HG03378 (cell line): Measurements from ENCODE around the gene IL15.

Source experiments
- ATAC-seq: cut with Tn5 transposase; IDR thresholded peaks from one replicate; pipeline ENCODE4 v1.9.1; 2021; ENCODE audit warnings: mild to moderate bottlenecking, moderate library complexity; ENCODE audit not compliant: unreplicated experiment

Gene IL15

DNA sequence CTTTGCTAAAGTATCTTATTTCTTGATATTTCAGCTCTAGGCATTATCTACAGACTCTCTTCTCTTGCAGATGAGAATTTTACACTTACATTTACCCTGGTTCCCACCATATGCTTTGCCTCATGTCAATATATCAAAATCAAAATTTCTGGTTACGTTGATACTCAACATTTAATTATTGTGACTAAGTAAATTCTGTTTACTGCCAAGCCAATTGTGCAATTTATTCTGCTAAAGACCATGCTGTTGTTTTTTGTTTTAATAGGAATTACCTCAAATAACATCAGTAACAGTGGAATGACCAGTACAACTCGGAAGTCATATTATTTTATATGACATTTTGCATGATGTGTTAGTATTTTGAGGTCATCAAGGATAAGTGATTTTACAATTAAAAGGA lies 125.5 kb downstream of the IL15 start:
- no peak for ATAC-seq

DNA sequence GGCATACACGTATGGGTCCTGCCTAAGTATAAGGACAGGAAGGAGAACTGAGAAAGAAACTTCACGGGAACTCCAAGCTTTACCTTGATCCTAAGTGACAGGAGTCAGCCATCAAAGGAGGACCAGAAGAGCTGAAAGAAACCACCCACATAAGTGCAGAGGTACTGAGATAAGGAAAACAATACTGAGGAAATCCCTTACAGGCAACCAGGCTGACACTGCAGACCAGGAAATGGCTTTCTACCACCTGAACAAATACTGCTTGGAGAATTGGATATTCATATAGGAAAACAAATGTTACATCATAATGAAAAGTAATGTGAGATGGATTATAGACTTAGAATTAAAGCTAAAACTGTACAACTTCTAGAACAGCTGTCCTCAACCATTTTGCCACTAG lies 127.0 kb downstream of the IL15 start:
- no peak for ATAC-seq

DNA sequence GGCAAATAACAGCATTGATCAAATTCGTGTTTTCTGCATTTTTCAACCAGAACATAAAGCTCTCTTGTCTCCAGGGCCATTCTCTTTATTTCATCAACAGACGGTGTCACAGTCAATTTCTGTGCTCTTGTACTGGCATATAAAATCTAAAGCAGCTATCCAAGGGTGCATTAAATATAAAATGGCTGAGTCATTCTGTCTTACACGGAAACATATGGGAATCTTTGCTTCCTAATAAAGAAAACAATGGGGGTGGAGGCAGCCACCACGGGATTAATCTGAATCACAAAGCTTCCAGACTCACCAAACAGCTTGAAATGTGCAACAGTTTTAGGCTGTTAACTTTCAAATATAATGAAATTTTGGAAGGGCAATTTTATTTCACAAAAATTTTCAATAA lies 132.6 kb downstream of the IL15 start:
- ATAC-seq: no peak

DNA sequence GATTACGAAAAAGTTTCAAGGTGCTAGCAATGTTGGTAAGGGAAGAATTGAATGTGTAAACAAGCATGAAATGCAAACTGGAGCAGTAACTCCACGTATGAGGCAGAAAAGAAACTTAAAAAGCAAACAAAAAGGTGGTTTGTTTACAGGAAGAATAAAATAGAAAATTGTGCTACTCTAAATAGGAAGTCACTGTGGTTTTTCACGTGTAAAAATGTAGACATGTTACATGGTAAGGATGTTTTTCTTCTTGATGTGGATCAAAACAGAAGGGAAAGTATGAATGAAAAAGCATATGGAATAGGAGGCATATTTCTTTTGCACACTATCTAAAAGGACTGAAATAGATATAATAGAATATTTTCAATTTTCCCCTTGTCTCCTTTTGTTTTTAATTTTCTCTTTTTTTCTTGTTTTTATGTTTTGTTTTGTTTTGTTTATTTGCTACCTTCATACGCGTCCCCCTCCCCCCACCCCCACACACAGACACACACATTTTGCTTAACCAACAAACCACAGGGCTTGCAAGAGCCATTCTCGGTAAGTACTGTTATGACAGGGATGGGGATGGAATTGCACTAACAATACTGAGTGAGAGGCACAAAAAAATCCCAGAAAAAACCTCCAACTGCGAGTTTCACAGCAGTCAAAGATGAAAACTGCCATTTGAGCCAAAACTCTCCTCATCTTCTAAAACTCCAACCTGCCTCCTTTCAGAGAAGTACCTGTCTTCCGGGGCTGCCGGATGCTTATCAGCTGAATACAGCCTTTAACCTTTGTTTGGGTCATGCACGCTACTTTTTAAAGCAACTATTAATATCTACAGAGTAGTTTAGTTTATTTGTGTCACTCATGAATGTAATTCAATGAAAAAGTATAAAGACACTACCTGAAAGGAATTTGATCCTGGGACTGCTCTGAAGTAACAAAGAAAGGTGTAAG lies 135.8 kb downstream of the IL15 start:
- ATAC-seq: peak; percentile 68

DNA sequence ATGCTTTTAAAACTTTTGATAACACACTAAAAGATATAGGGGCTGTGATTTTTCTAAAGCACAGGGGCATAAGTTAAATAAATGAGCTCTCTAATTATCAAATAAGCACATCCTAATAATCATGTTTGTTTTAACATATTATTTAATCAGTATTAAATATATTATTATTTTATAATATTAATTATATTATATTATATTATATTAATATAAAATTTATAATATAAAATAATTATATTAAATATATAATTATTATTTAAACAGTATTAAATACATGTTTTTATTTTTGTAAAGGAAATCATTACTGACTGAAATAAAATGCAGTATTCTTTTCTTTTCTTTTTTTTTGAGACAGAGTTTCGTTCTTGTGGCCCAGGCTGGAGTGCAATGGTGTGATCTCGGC lies 136.5 kb downstream of the IL15 start:
- no peak for ATAC-seq

- ATAC-seq: no peak
Observed at GRCh38 chr4:141782205-141782604, 145.8 kb downstream of the IL15 start.
